Choroid plexus epithelial cell (primary cell): Measurements from ENCODE around the gene ATCAY.

Experiments
- DNase-seq: peaks from one replicate; pipeline ENCODE4 v3.0.0-alpha.2; 2010; ENCODE audit warnings: low read depth
- H3K4me3 ChIP-seq: 2 replicates; pipeline ENCODE4 v1.5.1; 2011; ENCODE audit warnings: low read depth, mild to moderate bottlenecking, control low read depth, low read length, moderate library complexity
- CTCF ChIP-seq: conservative IDR thresholded peaks from 2 replicates; pipeline ENCODE4 v1.5.1; 2011; ENCODE audit warnings: low read depth, mild to moderate bottlenecking, control low read depth, inconsistent platforms, low read length, moderate library complexity

Gene ATCAY

GRCh38 chr19:3899531-3900294 lies 19.2 kb downstream of the ATCAY start:
- no peak for DNase-seq
- H3K4me3 ChIP-seq: no peak overlapping the region
- TF ChIP-seq CTCF: no peak

- H3K4me3 ChIP-seq: no peak overlapping the region
- DNase-seq: no peak
- TF ChIP-seq CTCF: no peak
Measured at GRCh38 chr19:3902317-3902973, 22.0 kb downstream of the ATCAY start.

- H3K4me3 ChIP-seq: no peak overlapping the region
- no peak for DNase-seq
- no peak for TF ChIP-seq CTCF
Measured at GRCh38 chr19:3904233-3904632, 23.7 kb downstream of the ATCAY start.

GRCh38 chr19:3907626-3908265 lies 27.3 kb downstream of the ATCAY start:
- no peak overlapping the region for H3K4me3 ChIP-seq
- no peak for TF ChIP-seq CTCF
- DNase-seq: no peak

GRCh38 chr19:3908266-3909054 lies 28.0 kb downstream of the ATCAY start:
- H3K4me3 ChIP-seq: no peak overlapping the region
- no peak for DNase-seq
- no peak for TF ChIP-seq CTCF

- no peak for DNase-seq
- no peak overlapping the region for H3K4me3 ChIP-seq
- no peak for TF ChIP-seq CTCF
Measured at GRCh38 chr19:3910105-3910504, 29.6 kb downstream of the ATCAY start.
